Body of pancreas (tissue), 4 donors: Measurements from ENCODE around the gene KLHL17.

Experiments used
- CTCF ChIP-seq, 7 experiments: fragments of 450-650 bp in 4 of 7; fragments of 200-600 bp in 3 of 7; sonication (generic) in 3 of 7; IDR thresholded peaks; one replicate each; pipeline ENCODE4 v1.5.1; 2016 to 2019; ENCODE audit warnings: antibody characterized with exemption in 7 of 7
- POLR2A ChIP-seq, 3 donors: fragments of 450-650 bp; IDR thresholded peaks; one replicate each; pipeline ENCODE4 v1.6.1; 2016; ENCODE audit warnings: antibody characterized with exemption in 3 of 3, mild to moderate bottlenecking in 2 of 3

GRCh38 chr1:920521-920920, 39.9 kb upstream of the KLHL17 start:
- TF ChIP-seq POLR2A (IDR thresholded peaks at IDR 0.05), result no peak
- no peak for TF ChIP-seq CTCF (IDR thresholded peaks at IDR 0.05)
